A673 (cell line): Measurements from ENCODE around the gene CASQ2. TPM values are rescaled to one million over a fixed set of nuclear protein-coding genes. Genes with fewer than 3 reads are reported as not detected.

ENCODE experiments used
- BruUV-seq: library from RNA; stranded (reverse); fragments of 400-500 nt; replicated peaks from 2 replicates; lab custom pipeline; 2021; lab: Mats Ljungman, UMichigan
- CTCF ChIA-PET: fragments of 300-600 bp; sonication (Branson Sonifier 250); formaldehyde crosslinking; loops from one replicate; lab custom pipeline; 2022; ENCODE audit warnings: antibody characterized with exemption; lab: Charles Lee
- POLR2A ChIA-PET: fragments of 300-600 bp; sonication (Branson Sonifier 250); formaldehyde crosslinking; loops from one replicate; lab custom pipeline; 2022; ENCODE audit warnings: antibody characterized with exemption; ENCODE audit not compliant: low non-redundant PET; lab: Charles Lee
- DNase-seq: peaks from one replicate; pipeline ENCODE4 v3.0.0-alpha.2; 2015; ENCODE audit warnings: low spot score
- H3K27ac ChIP-seq: fragments of 200-600 bp; sonication (generic); 2 replicates; pipeline ENCODE4 v1.5.1; 2016; ENCODE audit warnings: mixed run types, low read depth, mild to moderate bottlenecking, mixed read lengths, antibody characterized with exemption, low read length; ENCODE audit not compliant: poor library complexity, severe bottlenecking
- H3K27me3 ChIP-seq: fragments of 200-600 bp; sonication (generic); replicated peaks from 2 replicates; pipeline ENCODE4 v1.6.1; 2017; ENCODE audit warnings: mixed run types, low read depth, mild to moderate bottlenecking, mixed read lengths, antibody characterized with exemption, low read length; ENCODE audit not compliant: insufficient read depth, poor library complexity
- H3K36me3 ChIP-seq: fragments of 200-600 bp; sonication (generic); 2 replicates; pipeline ENCODE4 v1.6.1; 2016; ENCODE audit warnings: mixed run types, mild to moderate bottlenecking, mixed read lengths, antibody characterized with exemption, low read length; ENCODE audit not compliant: insufficient read depth, poor library complexity, severe bottlenecking
- H3K4me1 ChIP-seq: fragments of 200-600 bp; sonication (generic); 2 replicates; pipeline ENCODE4 v1.6.1; 2017; ENCODE audit warnings: mixed run types, mild to moderate bottlenecking, mixed read lengths, antibody characterized with exemption, low read length; ENCODE audit not compliant: insufficient read depth, poor library complexity, severe bottlenecking
- H3K4me3 ChIP-seq: fragments of 200-600 bp; sonication (generic); 2 replicates; pipeline ENCODE4 v1.5.1; 2016; ENCODE audit warnings: low read depth, mixed run types, mild to moderate bottlenecking, mixed read lengths, low read length; ENCODE audit not compliant: poor library complexity, severe bottlenecking
- H3K9me3 ChIP-seq: fragments of 200-600 bp; sonication (generic); 2 replicates; pipeline ENCODE4 v1.6.1; 2016; ENCODE audit warnings: mixed run types, low read depth, mild to moderate bottlenecking, mixed read lengths, antibody characterized with exemption, low read length; ENCODE audit not compliant: poor library complexity, severe bottlenecking
- EZH2 ChIP-seq: fragments of 200-600 bp; sonication (generic); IDR thresholded peaks from 2 replicates; pipeline ENCODE4 v1.6.1; 2017; ENCODE audit warnings: borderline replicate concordance, low read depth, mild to moderate bottlenecking, mixed read lengths, antibody characterized with exemption, low read length; ENCODE audit not compliant: poor library complexity, severe bottlenecking
- intact Hi-C: fragments of 100-400 bp; cut with micrococcal nuclease; formaldehyde crosslinking; loops from one replicate; pipeline ENCODE4 v1.10.0; 2022; ENCODE audit not compliant: unreplicated experiment
- total RNA-seq: library from RNA; stranded (reverse); gene quantifications from 2 replicates; pipeline ENCODE4 v1.2.3, GENCODE V29; 2021
- TF ChIP-seq, protein P1 (sequence below): fragments of 300-800, 200-600 bp; sonication (generic); conservative IDR thresholded peaks from 2 replicates; pipeline ENCODE4 v1.5.1; 2017; ENCODE audit warnings: low read depth, mild to moderate bottlenecking, antibody characterized with exemption, low read length, moderate library complexity, mixed read lengths

Gene CASQ2
- total RNA-seq, 1 experiment from 2014 or later = 0.52 TPM

DNA sequence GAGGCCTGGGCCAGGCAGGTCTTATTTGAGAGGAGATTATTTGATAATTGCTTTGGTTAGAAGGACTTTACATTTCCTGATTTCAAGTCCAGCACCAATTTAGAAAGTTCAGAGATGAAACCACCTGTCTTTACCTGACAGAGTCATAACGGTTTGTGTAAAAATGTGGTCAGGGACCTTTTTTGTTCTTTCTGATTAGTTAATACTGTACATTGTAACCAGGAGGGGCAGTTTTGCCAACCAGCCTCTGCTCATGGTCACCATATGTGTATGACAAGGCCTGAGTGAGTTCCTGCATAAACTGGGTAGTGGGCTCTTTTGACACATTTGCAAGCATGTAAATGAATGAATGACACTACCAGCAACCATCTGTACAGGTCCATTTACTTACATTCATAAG lies 70.9 kb downstream of the CASQ2 start:
- intact Hi-C loops = no loop called here
- H3K9me3 ChIP-seq = no peaks in the 10 kb centered on the region
- H3K27me3 ChIP-seq = no peaks in the 10 kb centered on the region
- no peak overlapping the region for H3K4me3 ChIP-seq
- POLR2A ChIA-PET = no interaction called here
- H3K4me1 ChIP-seq = no peaks in the 10 kb centered on the region
- H3K27ac ChIP-seq = no peak overlapping the region
- no peaks in the 10 kb centered on the region for H3K36me3 ChIP-seq
- TF ChIP-seq, protein P1, sequence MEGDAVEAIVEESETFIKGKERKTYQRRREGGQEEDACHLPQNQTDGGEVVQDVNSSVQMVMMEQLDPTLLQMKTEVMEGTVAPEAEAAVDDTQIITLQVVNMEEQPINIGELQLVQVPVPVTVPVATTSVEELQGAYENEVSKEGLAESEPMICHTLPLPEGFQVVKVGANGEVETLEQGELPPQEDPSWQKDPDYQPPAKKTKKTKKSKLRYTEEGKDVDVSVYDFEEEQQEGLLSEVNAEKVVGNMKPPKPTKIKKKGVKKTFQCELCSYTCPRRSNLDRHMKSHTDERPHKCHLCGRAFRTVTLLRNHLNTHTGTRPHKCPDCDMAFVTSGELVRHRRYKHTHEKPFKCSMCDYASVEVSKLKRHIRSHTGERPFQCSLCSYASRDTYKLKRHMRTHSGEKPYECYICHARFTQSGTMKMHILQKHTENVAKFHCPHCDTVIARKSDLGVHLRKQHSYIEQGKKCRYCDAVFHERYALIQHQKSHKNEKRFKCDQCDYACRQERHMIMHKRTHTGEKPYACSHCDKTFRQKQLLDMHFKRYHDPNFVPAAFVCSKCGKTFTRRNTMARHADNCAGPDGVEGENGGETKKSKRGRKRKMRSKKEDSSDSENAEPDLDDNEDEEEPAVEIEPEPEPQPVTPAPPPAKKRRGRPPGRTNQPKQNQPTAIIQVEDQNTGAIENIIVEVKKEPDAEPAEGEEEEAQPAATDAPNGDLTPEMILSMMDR = no peak
- no peak for TF ChIP-seq EZH2
- CTCF ChIA-PET = no interaction called here
- BruUV-seq = no TSS peak
- DNase-seq = no peak

DNA sequence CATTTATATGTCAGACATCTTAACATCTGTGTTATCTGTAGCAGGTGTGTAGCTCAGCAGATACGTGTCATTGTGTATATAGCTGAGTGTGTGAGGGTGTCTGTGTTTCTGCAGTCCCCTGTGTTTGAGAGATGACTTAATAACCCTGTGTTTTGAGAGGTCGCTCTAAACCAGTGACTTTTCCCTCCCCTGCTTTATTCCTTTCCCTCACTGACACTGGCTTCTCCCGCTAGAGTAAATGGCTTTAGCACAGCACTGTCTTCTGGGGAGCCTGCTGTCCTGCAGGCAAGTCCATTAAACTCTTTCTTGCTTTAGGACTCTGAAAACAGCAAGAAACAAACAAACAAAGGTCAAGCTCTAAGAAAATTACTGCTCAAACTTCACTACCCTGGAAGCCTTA lies 73.7 kb downstream of the CASQ2 start:
- CTCF ChIA-PET = no interaction called here
- no peaks in the 10 kb centered on the region for H3K27me3 ChIP-seq
- no peaks in the 10 kb centered on the region for H3K4me1 ChIP-seq
- H3K4me3 ChIP-seq = no peak overlapping the region
- POLR2A ChIA-PET = no interaction called here
- no peaks in the 10 kb centered on the region for H3K9me3 ChIP-seq
- BruUV-seq = no TSS peak
- TF ChIP-seq EZH2 = no peak
- TF ChIP-seq, protein P1 = no peak
- intact Hi-C loops = no loop called here
- DNase-seq = no peak
- no peak overlapping the region for H3K27ac ChIP-seq
- H3K36me3 ChIP-seq = peaks cover 6% of the 10 kb centered on the region

DNA sequence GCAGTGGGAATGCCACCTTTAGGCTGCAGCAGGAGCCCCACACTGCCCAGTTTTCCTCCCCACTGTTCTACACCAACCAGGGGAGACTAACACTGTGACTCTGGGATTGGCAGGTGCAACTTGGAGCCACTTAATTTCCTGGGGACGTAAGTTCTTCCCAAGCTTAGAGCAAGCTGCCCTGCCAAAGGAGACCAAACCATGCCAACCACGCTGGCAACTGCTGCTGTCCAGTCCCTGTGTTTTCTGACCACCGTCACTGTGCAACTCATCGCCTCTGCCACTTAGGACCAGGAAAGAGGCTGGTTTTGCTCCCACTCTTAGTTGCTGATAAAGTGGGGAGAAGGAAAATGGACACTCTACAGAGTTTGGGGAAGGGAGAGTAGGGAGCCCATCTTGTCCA lies 76.3 kb downstream of the CASQ2 start:
- Histone ChIP-seq H3K9me3 (no peaks in the 10 kb centered on the region), H3K27ac (no peak overlapping the region), H3K36me3 (peaks cover 10% of the 10 kb centered on the region), H3K4me1 (no peaks in the 10 kb centered on the region), H3K27me3 (no peaks in the 10 kb centered on the region), H3K4me3 (no peak overlapping the region)
- CTCF ChIA-PET = no interaction called here
- intact Hi-C loops = no loop called here
- no peak for DNase-seq
- TF ChIP-seq EZH2 = no peak
- TF ChIP-seq, protein P1 = no peak
- no TSS peak for BruUV-seq
- POLR2A ChIA-PET = no interaction called here
